GM18499 (cell line): ENCODE data around the gene OTOP2.
"Not testable (repeated sequence)": the region's sequence is repeated elsewhere in the genome, so short reads cannot be mapped to it uniquely, and the experiment has no call there.

Experiments used
- ATAC-seq: cut with Tn5 transposase; IDR thresholded peaks from one replicate; pipeline ENCODE4 v1.9.1; 2021; ENCODE audit warnings: moderate number of reproducible peaks; ENCODE audit not compliant: insufficient read depth, unreplicated experiment

Gene OTOP2

DNA sequence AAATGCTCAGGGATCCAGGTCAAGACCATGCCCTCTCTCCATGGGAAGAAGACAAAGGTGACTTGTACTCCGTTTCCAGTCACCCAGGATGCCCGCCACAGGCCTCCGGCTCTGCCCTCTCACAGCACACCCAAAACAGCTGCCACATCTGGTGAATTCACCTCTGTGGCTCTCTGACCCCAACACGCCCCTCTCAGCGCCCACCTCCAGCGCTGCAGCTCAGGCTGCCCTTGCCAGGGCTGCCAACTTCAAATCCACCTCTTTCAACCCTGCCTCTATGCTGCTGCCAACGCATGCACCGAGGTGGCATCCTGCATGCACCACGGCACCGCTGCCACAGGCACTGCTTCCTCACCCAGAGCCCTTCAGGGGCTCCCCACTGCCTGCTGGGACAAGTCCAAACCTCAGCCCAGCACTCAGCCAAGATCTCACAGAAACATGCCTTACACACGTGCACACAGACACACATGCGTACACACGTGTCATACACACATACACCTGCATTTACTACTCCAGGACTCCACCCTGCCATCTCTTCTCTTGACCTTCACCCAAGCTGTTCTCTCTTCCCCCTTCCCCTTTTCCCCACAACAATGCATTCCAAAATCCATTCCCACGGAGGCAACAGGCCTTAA is 41.0 kb downstream of the OTOP2 start:
- ATAC-seq = no peak

DNA sequence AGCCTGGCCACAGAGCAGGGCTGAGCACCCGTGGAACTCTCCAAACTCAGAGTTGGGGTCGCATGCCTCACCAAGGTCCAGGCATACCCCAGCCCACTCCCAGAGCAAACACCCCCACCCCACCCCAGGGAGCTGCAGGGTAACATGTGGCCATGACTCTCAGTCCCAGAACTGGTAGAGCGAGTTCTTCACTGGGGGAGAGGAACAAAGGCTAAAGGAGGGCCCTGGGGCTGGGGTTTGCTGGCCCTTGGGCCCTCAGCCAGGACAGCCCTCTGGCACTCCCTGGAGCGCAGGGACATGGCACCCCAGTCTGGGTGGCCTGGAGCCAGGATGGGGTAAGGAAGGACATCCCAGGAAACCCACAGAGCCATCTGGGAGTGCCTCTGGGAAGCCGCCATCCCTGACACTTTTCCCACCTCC is 44.3 kb downstream of the OTOP2 start:
- ATAC-seq = no peak

DNA sequence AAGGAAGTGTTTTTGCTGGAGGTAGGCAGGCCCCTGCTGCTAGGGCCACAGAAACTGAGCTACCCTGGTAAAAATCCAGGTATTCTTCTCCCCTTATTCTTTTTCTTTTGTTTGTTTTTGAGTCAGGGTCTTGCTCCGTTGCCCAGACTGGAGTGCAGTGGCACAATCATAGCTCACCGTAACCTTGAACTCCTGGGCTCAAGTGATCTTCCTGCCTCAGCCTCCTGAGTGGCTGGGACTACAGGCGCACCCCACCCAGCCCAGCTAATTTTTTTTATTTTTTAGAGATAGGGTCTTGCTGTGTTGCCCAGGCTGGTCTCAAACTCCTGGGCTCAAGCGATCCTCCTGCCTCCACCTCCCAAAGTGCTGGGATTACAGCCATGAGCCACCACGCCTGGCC is 45.4 kb downstream of the OTOP2 start:
- ATAC-seq = not testable (repeated sequence)

DNA sequence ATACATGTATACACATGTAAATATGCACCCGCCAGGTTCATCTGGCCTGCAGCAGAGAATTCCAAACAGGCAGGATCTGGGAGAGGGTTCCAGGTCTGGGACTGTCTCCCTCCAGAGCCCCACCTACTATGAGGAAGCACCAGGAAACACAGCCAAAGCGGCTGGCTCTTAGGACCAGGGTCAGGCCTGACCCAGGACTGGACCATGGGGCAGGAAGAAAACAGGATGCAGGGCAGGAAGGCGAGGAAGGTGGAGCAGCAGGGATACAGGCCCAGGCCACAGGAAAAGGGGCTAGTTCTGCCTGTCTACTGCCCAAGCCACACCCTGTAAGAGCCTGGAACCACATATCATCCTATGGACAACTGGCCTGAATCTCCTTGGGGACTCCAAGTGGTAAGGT is 46.3 kb downstream of the OTOP2 start:
- ATAC-seq = no peak

DNA sequence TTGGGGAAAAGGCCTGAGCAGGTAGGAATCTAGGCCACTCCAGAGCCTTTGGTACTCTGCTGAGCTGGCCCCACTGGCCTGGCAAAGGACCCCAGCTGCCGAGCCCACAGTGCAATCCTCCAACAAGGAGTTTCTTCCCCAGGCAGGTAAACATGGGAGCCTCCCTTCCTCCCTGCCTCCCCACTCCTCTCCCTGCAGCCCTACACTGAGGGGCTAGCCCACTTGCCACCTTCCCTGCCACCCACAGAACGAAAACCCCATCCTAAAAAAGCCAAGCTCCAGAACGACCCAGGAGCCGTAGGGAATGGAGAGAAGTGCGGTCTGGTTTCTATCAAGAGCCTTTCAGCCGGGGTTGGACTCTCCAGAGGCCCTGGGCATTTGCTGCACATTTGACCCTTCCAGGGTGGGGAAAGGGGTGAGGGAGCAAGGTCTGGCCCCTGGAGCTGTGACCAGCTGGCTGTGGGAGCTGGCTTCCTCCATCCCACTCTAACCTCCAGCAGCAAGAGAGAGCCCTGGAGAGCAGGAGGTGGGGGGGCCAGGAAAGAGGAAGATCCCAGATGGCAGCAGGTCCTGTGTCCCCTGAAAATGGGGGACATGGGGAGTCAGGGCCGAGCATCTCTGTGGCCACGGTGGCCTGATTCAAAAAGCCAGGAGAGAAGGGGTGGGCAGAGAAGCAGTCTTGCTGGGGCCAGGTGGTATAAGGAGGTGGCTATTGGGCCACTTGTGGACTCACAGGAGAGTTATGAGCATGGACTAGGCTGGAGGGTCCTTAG is 47.2 kb downstream of the OTOP2 start:
- no peak for ATAC-seq

GRCh38 chr17:74971842-74972106 is 47.7 kb downstream of the OTOP2 start:
- ATAC-seq = no peak

DNA sequence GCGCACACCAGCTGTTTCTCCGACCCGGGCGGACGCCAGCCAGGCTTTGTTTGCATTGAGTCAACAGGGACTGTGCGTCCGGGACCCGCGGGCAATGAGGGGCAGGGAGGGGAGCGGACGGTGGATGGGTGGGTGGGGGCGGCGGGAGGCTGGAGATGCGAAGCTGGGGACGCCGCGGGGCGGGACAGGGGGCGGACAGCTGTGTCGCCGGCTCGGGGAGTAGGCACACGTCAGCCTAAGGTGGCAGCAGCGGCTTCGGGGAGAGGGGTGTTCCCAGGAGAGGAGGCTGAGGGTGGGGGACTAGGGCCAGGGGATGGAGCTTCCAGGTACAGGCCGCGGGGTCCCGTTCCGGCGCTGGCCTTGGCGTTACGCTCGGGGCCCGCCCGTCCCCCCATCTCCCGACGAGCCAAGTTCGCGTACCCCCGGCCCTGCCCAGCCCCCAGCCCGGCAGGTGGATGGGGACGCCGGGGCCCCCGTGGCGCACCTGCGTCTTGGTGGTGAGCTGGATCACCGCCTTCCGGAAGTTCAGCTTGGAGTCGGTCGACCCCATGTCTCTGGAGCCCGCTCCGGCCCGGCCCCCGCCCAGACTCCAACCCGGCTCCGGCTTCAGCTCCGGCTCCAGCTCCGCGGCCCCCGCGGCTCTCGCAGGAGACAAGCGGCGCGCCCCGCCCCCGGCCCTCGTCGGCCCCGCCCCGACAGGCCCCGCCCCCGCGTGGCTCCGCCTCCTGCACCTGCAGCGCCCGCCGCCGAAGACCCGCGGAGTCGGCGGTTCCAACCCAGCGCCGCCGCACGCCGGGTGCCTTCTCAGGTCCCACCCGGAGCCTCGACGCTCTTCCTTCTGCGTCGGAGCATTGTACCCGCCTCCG is 48.3 kb downstream of the OTOP2 start, which contains the start of gene HID1:
Gene HID1 (minus strand): TSS at position 653 of the 866 bp plus-strand sequence. CDS start 103 bp downstream, at position 550.
- ATAC-seq = no peak

- no peak for ATAC-seq
Measured at GRCh38 chr17:74972973-74973328, 48.9 kb downstream of the OTOP2 start.

GRCh38 chr17:74975943-74976342 is 51.9 kb downstream of the OTOP2 start:
- ATAC-seq = no peak

GRCh38 chr17:74977802-74978201 is 53.7 kb downstream of the OTOP2 start:
- ATAC-seq = no peak

GRCh38 chr17:74978240-74978639 is 54.2 kb downstream of the OTOP2 start:
- ATAC-seq = no peak

DNA sequence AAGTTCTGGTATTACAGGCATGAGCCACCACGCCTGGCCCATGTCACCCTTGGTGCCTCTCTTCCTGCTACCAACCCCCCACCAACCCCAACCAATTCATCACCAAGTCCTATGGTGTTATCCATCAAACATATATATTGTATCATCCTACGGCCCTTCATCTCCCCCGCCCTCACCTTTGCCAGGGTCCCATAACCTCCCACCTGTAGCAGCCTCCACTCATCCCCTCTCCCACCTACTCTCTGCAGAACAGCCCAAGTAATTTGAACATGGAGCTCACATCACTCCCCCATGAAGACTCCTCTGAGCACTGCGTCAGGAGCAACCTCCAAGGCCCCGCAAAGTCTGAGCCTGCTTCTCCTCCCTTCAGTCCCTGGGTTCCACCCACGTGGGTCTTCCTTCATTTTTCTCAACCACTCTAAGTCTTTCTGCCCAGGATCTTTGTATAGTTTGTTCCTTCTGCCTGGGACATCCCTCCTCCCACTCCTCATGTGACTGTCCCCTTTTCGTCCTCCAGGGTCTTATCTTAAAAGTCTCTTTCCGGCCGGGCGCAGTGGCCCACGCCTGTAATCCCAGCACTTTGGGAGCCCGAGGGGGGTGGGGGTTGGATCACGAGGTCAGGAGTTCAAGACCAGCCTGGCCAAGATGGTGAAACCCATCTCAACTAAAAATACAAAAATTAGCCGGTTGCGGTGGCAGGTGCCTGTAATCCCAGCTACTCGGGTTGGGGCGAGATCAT is 55.5 kb downstream of the OTOP2 start:
- no peak for ATAC-seq

GRCh38 chr17:74981318-74981978 is 57.4 kb downstream of the OTOP2 start:
- no peak for ATAC-seq

DNA sequence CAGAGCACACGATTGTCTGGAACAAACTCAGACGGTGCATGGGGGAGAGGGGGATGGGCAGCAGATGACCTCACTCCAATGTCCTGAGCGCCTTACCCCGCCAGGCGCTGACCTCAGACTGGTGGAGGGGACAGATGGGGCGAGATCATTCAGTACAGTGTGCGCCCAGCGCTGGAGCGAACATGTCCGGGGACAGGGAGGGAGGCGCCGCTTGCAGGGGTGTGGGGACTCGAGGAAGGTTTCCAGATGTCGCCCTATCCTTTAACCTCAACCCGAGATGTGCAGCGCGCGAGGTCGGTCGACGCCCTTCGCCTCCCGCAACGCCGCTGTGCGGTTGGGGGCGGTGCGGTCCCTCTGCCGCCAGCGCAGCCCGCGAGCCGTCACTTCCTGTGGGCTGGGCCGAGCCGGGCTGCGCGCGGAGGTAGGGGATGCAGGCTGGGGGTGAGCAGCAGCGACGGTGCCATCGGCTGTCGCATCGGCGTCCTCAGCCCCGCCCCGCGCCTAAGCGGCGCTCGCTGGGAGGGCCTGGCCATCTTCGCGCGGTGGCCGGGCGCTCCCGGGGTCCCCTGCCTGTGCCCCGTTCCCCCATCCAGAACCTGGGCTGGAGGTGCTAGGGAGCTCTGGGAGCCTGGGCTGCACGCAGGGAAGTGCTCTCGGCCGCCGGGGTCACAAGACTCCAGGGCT is 58.0 kb downstream of the OTOP2 start:
- ATAC-seq = no peak

GRCh38 chr17:74982663-74983313 is 58.7 kb downstream of the OTOP2 start:
- ATAC-seq = not testable (repeated sequence)
